Smooth muscle cell (in vitro differentiated cells): Measurements from ENCODE around the gene CASZ1. TPM values are rescaled to one million over a fixed set of nuclear protein-coding genes. Genes with fewer than 3 reads are reported as not detected.
A peak's percentile ranks its signal among the peaks of the same experiment; 100 is the strongest.

ENCODE experiments used
- DNase-seq: peaks from one replicate; lab custom pipeline; 2025; ENCODE audit not compliant: unreplicated experiment; lab: John Stamatoyannopoulos, UW
- H2AFZ ChIP-seq: fragments of 200-600 bp; sonication (generic); 2 replicates; pipeline ENCODE4 v1.6.0; 2016; ENCODE audit warnings: antibody characterized with exemption, low read depth, mild to moderate bottlenecking
- H3F3A ChIP-seq: fragments of 200-600 bp; sonication (generic); 2 replicates; pipeline ENCODE4 v1.6.0; 2017; ENCODE audit warnings: antibody characterized with exemption, low read depth
- H3K27ac ChIP-seq: fragments of 200-600 bp; sonication (generic); 2 replicates; pipeline ENCODE4 v1.5.1; 2016; ENCODE audit warnings: low read depth, mild to moderate bottlenecking
- H3K27me3 ChIP-seq: fragments of 200-600 bp; sonication (generic); 2 replicates; pipeline ENCODE4 v1.6.1; 2016; ENCODE audit warnings: low read depth, mild to moderate bottlenecking
- H3K36me3 ChIP-seq: fragments of 200-600 bp; sonication (generic); 2 replicates; pipeline ENCODE4 v1.5.1; 2016; ENCODE audit warnings: low read depth
- H3K4me1 ChIP-seq: fragments of 200-600 bp; sonication (generic); 2 replicates; pipeline ENCODE4 v1.5.1; 2016; ENCODE audit warnings: low read depth
- H3K4me2 ChIP-seq: fragments of 200-600 bp; sonication (generic); 2 replicates; pipeline ENCODE4 v1.6.0; 2016; ENCODE audit warnings: mild to moderate bottlenecking
- H3K4me3 ChIP-seq: fragments of 200-600 bp; sonication (generic); 2 replicates; pipeline ENCODE4 v1.5.1; 2016; ENCODE audit warnings: mild to moderate bottlenecking
- H3K79me2 ChIP-seq: fragments of 200-600 bp; sonication (generic); 2 replicates; pipeline ENCODE4 v1.6.0; 2016; ENCODE audit warnings: low read depth, mild to moderate bottlenecking
- H3K9ac ChIP-seq: fragments of 200-600 bp; sonication (generic); 2 replicates; pipeline ENCODE4 v1.6.0; 2016; ENCODE audit warnings: low read depth
- H3K9me3 ChIP-seq: fragments of 200-600 bp; sonication (generic); replicated peaks from 2 replicates; pipeline ENCODE4 v1.5.1; 2016; ENCODE audit warnings: low read depth
- H4K20me1 ChIP-seq: fragments of 200-600 bp; sonication (generic); 2 replicates; pipeline ENCODE4 v1.6.0; 2016; ENCODE audit warnings: low read depth
- CTCF ChIP-seq: fragments of 200-600 bp; sonication (generic); IDR thresholded peaks from 2 replicates; pipeline ENCODE4 v1.5.1; 2017; ENCODE audit warnings: borderline replicate concordance, mild to moderate bottlenecking, antibody characterized with exemption; ENCODE audit not compliant: insufficient read depth, poor library complexity, severe bottlenecking
- WGBS: methylation state at CpG from one replicate; pipeline ENCODE4 v1.1.7; 2016; ENCODE audit warnings: low lambda C conversion rate; 5-methylcytosine and 5-hydroxymethylcytosine counted together
- polyA plus RNA-seq: library from polyadenylated mRNA; unstranded; fragments of >200 nt; fragmentation: Nextera tagmentation; extraction: Ambion mirVana; gene quantifications from 2 replicates; pipeline ENCODE4 v1.2.1, GENCODE V29; 2016
- total RNA-seq: library from RNA; depleted of rRNA; stranded (reverse); fragments of >200 nt; gene quantifications from 2 replicates; pipeline ENCODE4 v1.2.3, GENCODE V29; 2014

The CASZ1 gene
- total and polyA plus RNA-seq, 2 experiments from 2014 or later: 0.70 to 1.9 TPM

- 0% methylated on average over 14 of the region's 46 CpGs for WGBS
- Histone ChIP-seq H3K36me3 (no peaks in the 10 kb centered on the region), H4K20me1 (no peaks in the 10 kb centered on the region), H3K4me2 (peak overlapping the region; percentile 98), H3K4me1 (peaks cover 2% of the 10 kb centered on the region), H3K9ac (no peak overlapping the region), H3K4me3 (peak overlapping the region; percentile 90), H2AFZ (no peak overlapping the region), H3K79me2 (no peaks in the 10 kb centered on the region), H3F3A (no peaks in the 10 kb centered on the region), H3K27ac (no peak overlapping the region), H3K27me3 (peaks cover 4% of the 10 kb centered on the region), H3K9me3 (no peaks in the 10 kb centered on the region)
- no peak for DNase-seq
- TF ChIP-seq CTCF: no peak
Observed at GRCh38 chr1:10694274-10694632, 102.2 kb downstream of the CASZ1 start.

GRCh38 chr1:10693497-10694273, 102.8 kb downstream of the CASZ1 start:
- Histone ChIP-seq H2AFZ (peak overlapping the region; percentile 92), H4K20me1 (no peaks in the 10 kb centered on the region), H3K9me3 (no peaks in the 10 kb centered on the region), H3K4me3 (peak overlapping the region; percentile 90), H3K79me2 (no peaks in the 10 kb centered on the region), H3F3A (no peaks in the 10 kb centered on the region), H3K4me1 (peaks cover 2% of the 10 kb centered on the region), H3K27me3 (peaks cover 4% of the 10 kb centered on the region), H3K4me2 (peak overlapping the region; percentile 98), H3K27ac (no peak overlapping the region), H3K9ac (peak overlapping the region; percentile 51), H3K36me3 (no peaks in the 10 kb centered on the region)
- no peak for DNase-seq
- 1% methylated on average over 56 of the region's 79 CpGs for WGBS
- no peak for TF ChIP-seq CTCF

GRCh38 chr1:10693152-10693496, 103.3 kb downstream of the CASZ1 start:
- WGBS: 68% methylated on average over 6 of the region's 6 CpGs

More at GRCh38 chr1:10693152-10693496, 103.3 kb downstream of the CASZ1 start:
- Histone ChIP-seq H2AFZ (no peak overlapping the region), H3F3A (no peaks in the 10 kb centered on the region), H3K9ac (no peak overlapping the region), H3K36me3 (no peaks in the 10 kb centered on the region), H3K4me3 (peak overlapping the region; percentile 90), H3K4me2 (peak overlapping the region; percentile 98), H3K79me2 (no peaks in the 10 kb centered on the region), H3K27ac (no peak overlapping the region), H4K20me1 (no peaks in the 10 kb centered on the region), H3K9me3 (no peaks in the 10 kb centered on the region), H3K4me1 (peaks cover 2% of the 10 kb centered on the region), H3K27me3 (peaks cover 4% of the 10 kb centered on the region)
- no peak for TF ChIP-seq CTCF
- no peak for DNase-seq
